GM21423 (cell line): Measurements from ENCODE around the gene AMER2.

Experiments
- ATAC-seq: cut with Tn5 transposase; IDR thresholded peaks from one replicate; pipeline ENCODE4 v1.9.1; 2021; ENCODE audit warnings: mild to moderate bottlenecking, moderate library complexity; ENCODE audit not compliant: unreplicated experiment

The AMER2 gene, protein sequence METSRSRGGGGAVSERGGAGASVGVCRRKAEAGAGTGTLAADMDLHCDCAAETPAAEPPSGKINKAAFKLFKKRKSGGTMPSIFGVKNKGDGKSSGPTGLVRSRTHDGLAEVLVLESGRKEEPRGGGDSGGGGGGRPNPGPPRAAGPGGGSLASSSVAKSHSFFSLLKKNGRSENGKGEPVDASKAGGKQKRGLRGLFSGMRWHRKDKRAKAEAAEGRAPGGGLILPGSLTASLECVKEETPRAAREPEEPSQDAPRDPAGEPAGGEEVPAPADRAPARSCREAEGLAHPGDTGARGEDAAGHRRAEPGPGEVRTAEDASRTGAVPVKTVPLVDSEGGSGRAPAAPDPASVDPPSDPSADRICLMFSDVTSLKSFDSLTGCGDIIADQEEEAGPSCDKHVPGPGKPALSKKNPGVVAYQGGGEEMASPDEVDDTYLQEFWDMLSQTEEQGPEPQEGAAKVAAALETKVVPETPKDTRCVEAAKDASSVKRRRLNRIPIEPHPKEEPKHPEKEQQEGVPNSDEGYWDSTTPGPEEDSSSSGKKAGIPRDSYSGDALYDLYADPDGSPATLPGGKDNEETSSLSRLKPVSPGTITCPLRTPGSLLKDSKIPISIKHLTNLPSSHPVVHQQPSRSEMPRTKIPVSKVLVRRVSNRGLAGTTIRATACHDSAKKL

DNA sequence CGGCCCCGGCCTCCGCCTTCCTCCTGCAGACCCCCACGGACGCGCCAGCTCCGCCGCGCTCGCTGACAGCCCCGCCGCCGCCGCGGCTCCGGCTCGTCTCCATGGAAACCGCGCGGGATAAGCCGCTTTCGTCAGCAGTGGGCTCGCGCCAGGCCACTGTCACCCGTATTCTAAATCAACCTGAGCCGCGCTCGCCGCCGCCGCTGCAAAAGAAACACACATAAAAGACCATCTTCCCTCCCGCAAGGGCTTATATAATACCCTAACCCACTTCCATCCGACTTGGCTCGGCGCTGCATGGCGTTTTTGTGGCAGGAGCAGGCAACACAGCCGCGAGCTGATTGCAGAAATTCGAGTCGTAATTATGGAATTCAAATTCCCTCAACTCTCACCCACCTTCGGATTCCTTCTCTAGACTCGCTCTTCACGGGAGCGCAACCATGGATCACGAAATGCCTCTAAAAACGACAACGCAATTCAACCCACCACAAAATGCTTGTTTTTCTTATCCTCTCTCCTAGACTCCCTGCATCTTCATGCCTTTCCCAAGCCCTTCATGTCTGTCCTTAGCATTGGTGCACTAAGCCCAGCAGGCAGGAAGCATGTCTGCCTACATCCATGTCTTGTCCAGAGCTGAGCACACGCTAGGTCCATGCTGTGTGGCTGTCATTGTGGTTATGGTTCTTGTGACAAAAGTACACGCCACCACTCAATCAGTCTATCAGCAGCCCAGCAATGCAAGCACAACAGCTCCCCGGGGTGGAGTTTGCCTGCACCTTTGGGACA lies at the start of gene AMER2:
TSS of gene AMER2 (minus strand) at position 772 of the 786 bp plus-strand sequence. CDS start at position 103, 669 bp downstream.
- no peak for ATAC-seq

- ATAC-seq: no peak
Measured at GRCh38 chr13:25218019-25218418, 45.9 kb upstream of the AMER2 start.

- ATAC-seq: no peak
Measured at GRCh38 chr13:25217023-25217885, 45.2 kb upstream of the AMER2 start.

- ATAC-seq: no peak
Measured at GRCh38 chr13:25215253-25215575, 43.1 kb upstream of the AMER2 start.

DNA sequence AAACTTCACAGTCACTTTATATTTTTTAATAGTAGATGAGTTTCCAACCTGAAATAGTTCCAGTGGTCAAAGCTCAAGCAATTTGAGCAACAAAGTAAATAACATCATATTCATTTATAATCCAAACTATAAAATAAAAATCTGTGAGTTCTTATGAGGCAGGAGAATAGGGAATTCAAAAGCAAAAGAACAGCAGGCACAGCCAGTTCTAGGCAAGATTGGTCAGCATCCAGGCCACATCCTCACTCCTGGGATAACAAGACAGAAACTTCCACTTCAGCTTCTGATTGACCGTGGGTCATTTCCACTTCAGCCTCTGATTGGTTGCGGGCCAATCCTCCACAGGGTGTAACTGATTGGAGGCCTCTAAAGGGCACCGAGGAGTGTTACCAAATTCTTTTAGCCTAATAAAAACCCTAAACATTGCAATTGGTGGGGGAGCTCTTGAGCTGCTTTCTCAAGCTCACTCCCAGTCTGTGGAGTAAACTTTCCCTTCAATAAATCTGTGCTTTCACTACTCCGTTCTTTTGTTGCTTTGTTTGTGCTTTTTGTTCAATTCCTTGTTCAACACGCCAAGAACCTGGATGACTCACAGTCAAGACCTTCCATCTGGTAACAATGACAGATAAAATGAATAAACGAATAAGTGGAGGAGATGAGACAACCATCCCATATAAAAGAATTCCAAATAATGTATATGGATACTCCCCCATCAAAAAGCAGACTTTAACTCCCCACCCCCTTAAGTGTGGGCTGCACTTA lies 42.6 kb upstream of the AMER2 start:
- no peak for ATAC-seq

DNA sequence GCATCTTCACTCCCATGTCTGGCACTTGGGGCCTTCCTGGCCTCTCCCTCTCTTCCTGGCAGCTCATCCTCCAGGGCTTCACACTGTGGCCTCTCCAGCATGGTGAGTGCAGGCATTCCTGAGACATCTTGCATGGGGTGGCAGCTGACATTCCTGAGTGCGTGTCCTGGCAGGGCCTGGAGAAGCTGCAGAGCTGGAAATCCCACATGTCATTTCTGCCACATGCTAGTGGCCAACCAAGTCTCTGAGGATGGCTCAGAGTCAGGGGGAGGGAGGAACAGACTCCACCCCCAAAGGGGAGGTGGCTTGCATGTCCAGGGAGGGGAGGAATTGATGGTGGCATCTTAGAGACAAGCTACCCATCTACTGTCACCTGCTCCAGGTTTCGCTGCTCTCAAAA lies 41.6 kb upstream of the AMER2 start:
- ATAC-seq: no peak

- no peak for ATAC-seq
Measured at GRCh38 chr13:25210842-25211569, 38.9 kb upstream of the AMER2 start.

DNA sequence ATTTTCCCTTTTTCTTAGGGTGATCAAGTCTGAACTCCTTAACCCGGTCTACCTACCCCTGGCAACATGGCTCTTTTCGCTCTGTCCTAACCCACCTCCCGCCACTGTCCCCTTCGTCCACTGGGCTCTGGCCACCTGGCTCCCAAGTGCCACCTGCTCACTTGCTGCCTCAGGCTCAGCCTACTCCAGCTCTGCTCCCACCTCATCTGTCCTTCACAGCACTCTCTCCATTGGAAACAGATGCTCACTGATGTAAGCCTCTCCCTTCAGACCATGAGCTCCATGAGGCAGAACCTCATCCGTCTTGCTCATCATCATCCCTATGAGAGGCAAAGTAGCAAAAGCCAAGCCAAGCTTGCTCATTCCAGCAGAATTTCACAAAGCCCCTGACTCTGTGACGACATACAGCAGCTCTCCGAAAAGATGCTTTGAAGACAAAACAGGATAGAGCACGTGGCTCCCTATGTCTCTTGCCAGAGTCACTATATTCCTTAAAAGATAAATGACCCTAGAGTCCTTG lies 35.3 kb upstream of the AMER2 start:
- ATAC-seq: no peak

GRCh38 chr13:25204863-25205262 lies 32.8 kb upstream of the AMER2 start:
- no peak for ATAC-seq

DNA sequence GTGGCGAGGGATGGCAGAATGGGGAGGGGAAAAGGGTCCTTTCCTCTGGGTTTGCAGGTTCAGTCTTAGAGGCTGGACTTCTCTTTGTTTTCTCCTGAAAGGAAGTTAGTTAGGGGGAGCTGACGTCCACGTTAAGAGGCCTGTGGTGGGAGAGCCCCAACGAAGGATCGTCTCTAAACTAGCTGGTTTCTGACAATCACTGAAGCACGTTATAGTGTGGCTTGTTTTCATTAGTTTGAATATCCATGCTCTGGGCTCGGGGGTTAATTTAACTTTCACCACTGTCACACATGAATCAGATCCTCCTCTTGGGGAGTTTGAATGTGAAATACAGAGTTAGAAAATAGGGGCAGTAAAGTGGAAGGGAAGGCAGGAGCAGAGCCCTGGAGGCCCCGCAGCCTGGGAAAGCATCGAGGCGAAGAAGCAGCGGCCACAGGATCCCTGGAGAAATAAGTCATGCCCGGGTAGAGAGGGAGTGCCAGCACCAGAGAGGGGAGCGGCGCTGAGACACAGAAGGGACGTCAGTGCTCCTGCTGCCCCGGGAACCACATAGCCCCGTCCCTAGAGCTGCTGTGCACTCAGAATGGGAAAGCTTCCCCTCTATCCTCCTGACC lies 31.1 kb upstream of the AMER2 start:
- ATAC-seq: no peak

DNA sequence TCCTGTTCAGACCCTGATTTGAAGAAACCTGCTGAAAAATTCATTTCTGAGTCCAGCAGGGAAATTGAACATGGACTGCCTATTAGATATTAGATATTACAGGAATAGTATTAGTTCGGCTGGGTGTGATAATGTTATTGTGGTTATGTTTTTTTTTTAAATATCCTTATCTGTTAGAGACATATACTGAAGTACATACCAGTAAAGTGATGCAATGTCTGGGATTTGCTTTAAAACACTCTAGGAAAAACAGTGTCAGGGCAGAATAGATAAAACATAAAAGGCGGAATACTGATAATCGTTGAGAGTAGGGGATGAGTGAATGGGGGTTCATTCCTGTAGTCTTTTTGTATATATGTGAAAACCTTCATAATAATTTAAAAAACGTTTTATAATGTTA lies 28.7 kb upstream of the AMER2 start:
- ATAC-seq: no peak

DNA sequence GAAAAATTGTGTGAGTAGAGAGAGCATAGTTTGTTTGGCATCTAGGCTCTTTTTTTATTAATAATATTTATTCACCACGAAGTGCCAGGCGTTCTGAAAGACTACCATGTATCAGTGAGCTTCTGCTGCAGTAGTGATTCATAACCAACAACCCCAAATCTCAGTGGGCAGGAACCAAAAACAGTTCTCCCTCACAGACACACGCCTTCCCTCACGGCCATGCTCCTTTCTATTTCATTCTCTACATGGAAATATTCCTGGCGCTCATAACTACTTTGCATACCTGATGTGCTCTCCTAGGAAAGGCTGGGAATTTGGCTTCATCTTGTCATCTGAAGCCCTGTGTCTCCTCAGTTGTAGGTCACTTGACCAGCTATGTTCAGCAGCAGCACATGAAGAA lies 26.6 kb upstream of the AMER2 start:
- no peak for ATAC-seq

DNA sequence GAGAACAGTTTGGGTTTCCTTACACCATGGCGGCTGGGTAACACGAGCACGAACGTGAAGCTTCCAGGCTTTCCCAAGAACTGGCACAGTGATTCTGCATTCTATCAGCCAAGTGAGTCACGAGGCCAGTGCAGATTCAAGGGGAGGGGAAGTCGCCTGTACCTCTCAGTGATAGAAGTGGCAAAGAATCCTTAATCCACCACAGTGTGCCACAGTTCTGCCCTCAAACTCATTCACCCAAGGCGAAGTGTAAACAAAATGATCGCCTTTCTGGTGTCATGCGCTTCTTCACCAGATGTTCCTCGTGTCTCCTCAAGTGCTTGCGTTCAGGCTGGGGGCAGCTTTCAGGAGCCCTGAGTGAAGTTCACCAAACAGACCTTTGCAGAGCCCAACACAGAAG lies 24.9 kb upstream of the AMER2 start:
- no peak for ATAC-seq

- ATAC-seq: no peak
Measured at GRCh38 chr13:25192936-25193335, 20.8 kb upstream of the AMER2 start.

DNA sequence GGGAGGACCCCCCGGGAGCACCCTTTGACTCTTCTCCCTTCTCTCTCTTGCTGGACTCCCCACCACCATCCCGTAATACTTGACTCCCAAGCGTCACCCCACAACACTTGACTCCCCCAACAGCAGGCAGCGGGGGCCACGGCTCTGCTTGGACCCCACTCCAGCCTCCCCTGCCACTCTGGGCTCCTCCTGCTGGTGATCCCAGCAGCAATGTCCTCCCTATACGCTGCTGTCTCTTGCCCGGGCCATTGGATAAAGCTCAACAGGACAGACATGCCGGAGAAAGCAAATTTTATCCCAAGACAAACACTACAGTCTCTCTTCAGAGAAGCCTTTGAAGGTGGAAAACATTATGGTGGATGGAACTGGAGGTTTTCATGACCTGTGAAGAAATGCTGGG lies 20.4 kb upstream of the AMER2 start:
- ATAC-seq: no peak

DNA sequence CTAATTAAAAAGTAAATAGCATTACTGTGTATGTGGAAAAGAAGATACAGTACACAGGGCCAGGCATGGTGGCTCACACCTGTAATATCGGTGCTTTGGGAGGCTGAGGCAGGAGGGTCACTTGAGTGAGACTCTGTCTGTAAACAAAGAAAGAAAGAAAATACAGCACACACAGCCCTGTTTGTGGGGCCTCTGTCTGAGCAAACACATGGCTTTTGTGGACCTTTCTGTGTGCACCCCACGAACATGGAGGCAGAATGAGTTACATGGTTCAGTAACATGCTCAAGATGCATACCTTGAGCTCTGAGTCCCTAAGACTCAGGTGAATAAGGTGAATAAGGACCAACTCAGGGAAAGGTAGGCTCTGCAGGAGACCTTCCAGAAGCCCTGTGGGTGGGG lies 20.0 kb upstream of the AMER2 start:
- ATAC-seq: no peak

GRCh38 chr13:25190771-25191170 lies 18.7 kb upstream of the AMER2 start:
- no peak for ATAC-seq

DNA sequence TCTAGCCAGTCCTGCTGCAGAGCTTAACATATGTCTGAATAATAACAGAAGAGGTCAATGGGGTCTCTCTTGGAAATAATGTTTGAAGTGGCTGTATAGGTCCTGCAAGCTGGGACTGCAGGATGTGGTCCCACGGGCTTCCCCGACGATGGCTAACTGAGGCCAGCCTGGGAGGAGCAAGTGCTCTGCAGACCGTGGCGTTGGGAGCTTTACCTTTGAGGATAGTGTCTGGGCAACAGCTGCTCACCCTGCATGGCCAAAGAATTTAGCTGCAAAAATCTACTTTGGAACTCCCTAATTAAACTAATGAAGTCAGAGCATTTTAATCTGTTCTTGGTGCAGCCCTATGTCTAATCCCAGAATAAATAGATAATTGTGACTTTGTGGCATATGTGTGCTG lies 18.2 kb upstream of the AMER2 start:
- no peak for ATAC-seq

GRCh38 chr13:25187596-25187995 lies 15.5 kb upstream of the AMER2 start:
- ATAC-seq: no peak
